ENCODE results near the gene RAP1B.
A peak's percentile ranks its signal among the peaks of the same experiment; 100 is the strongest.
"Not testable (repeated sequence)": the region's sequence is repeated elsewhere in the genome, so short reads cannot be mapped to it uniquely, and the experiment has no call there.

Gene RAP1B

DNA sequence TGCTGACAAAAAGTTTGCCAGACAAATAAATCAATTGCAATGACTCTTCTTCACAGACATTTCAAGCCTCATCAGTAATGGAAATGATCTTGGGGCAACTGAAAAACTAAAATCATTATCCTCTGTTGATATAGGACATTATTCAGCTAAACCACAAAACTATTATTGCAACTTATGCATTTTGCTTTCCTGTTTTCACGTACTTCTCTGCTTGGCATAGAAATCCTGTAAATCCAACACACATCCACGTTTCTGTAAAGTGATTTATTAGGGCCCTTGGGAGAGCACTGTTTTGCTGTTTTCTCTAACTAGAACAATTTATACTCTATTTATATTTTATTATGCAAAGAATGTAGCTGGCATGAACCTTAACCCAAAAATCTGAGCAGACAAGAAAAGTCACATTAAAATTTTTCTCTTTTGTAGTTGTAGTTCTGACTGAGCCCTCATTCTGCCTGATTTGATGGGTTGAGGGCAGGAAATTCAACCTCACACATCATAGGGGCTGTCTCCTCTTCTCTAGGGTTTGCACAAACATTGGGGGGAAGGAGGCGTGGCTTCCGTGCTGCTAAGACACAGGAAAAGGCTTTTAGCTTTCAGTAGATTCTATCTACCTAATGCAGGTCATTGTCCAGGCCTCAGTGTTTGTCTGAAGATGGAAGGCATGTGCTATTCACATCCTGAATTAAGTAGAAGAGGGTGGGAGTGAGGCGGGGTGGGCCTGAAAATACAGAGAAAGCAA is 64.6 kb downstream of the RAP1B start:
- no peaks in the 10 kb centered on the region for H3K9me3 ChIP-seq
- H3K27me3 ChIP-seq: no peaks in the 10 kb centered on the region
- H4K20me1 ChIP-seq: no peaks in the 10 kb centered on the region
- peak overlapping the region; percentile 56 for H3K4me2 ChIP-seq
- H3K27ac ChIP-seq: peak overlapping the region; percentile 16; the same call in 1 of the 2 replicates
- H3K36me3 ChIP-seq: no peaks in the 10 kb centered on the region
- H3K4me1 ChIP-seq: peaks cover 22% of the 10 kb centered on the region
- H3K9ac ChIP-seq: 0 out of 2 replicates have a peak overlapping the region, but pooled peaks have one; percentile 23
- H3K4me3 ChIP-seq: no peak overlapping the region
- no peak for TF ChIP-seq Cebpa-rat (IDR thresholded peaks at IDR 0.05)

DNA sequence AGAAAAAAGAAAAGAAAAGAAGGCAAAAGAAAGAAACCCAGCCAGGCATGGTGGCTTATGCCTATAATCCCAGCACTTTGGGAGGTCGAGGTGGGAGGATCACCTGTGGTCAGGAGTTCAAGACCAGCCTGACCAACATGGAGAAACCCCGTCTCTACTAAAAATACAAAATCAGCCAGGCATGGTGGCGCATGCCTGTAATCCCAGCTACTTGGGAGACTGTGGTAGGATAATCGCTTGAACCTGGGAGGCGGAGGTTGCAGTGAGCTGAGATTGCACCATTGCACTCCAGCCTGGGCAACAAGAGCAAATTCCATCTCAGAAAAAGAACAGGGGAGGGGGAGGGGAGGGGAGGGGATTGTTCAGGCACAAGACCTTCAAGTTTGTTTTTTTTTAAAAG is 66.2 kb downstream of the RAP1B start:
- not testable (repeated sequence) for H3K36me3 ChIP-seq, H3K4me2 ChIP-seq, H3K27me3 ChIP-seq, H3K27ac ChIP-seq, H4K20me1 ChIP-seq, H3K4me3 ChIP-seq, H3K9me3 ChIP-seq, H3K9ac ChIP-seq
- peaks cover 22% of the 10 kb centered on the region for H3K4me1 ChIP-seq

DNA sequence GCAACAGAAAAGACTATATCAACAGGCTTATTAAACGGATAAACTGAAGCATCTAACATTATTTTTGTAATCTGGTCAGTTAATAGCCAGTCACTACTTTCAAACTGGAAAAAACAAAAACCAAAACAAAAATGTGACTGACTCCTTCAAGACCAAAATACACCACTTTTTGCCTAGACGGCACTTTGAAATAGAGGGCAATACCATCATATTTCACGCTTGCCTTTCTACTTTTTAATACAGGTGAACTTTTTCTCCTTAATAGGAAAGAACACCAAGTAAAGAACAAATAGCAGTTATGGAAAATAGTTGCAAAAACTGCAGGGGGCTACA is 75.5 kb downstream of the RAP1B start:
- H3K27ac ChIP-seq: peak overlapping the region; percentile 79
- no peak for TF ChIP-seq Cebpa-rat (IDR thresholded peaks at IDR 0.05)
- H3K36me3 ChIP-seq: peaks cover 29% of the 10 kb centered on the region
- H3K4me1 ChIP-seq: peaks cover 23% of the 10 kb centered on the region
- peak overlapping the region; percentile 94 for H3K4me3 ChIP-seq
- peak overlapping the region; percentile 66 for H3K4me2 ChIP-seq
- H4K20me1 ChIP-seq: no peaks in the 10 kb centered on the region
- no peaks in the 10 kb centered on the region for H3K9me3 ChIP-seq
- no peaks in the 10 kb centered on the region for H3K27me3 ChIP-seq
- peak overlapping the region; percentile 90 for H3K9ac ChIP-seq

DNA sequence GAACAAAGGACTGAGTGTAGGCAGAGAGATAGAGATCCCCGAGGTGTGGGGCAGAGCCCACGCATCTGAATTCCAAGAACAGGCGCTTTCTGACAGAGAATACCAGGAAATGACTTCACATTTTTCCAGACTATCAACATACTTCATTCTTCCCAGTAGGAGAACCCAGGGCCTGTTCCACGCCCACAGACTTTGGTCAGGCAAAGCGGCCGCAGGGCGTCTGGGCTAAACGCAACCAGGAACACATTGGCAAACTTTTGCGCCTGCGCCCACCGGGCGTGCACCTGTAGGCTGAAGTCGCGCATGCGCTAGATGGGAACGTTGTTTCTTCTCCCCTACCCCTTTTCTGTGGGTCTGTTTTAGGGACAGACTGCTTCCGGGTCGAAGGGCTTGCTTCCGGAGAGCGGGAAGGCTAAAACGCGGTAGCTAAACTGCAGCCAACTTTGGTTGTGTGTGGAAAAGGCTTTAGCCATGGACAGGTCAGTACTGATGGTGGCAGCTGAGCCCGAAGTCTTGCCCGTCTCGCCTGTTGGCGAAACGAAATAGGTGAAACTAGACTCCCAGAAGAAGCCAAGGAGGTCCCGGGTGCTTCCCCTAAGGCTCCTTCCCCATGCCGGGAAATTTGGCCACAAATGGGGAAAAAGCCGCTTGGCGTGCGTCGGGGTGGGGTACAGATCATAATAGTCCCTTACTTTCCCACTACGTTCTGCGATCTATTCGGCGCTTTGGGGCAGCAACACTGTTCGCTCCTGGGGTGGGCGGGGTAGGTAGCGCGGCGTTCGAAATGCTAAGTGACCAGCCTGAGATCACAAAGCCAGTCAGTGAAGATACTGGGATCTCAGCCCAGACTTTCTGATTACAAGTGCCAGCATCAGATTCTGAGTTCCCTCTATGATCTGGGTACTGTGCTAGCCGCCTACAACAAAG is 76.2 kb downstream of the RAP1B start, which contains the start of gene NUP107:
Gene NUP107, plus strand, starts transcription at position 384 of the 927 bp plus-strand sequence. Its CDS starts 88 bp downstream, at position 472.
- Histone ChIP-seq H3K27ac (peak within 1 kb of the TSS; percentile 79), H3K4me1 (peaks cover 23% of the 10 kb centered on the region), H3K9me3 (no peaks in the 10 kb centered on the region), H4K20me1 (no peaks in the 10 kb centered on the region), H3K4me2 (peak within 1 kb of the TSS; percentile 90), H3K36me3 (peaks cover 35% of the 10 kb centered on the region), H3K9ac (peak within 1 kb of the TSS; percentile 90), H3K4me3 (peak within 1 kb of the TSS; percentile 94), H3K27me3 (no peaks in the 10 kb centered on the region)
- no peak for TF ChIP-seq Cebpa-rat (IDR thresholded peaks at IDR 0.05)

DNA sequence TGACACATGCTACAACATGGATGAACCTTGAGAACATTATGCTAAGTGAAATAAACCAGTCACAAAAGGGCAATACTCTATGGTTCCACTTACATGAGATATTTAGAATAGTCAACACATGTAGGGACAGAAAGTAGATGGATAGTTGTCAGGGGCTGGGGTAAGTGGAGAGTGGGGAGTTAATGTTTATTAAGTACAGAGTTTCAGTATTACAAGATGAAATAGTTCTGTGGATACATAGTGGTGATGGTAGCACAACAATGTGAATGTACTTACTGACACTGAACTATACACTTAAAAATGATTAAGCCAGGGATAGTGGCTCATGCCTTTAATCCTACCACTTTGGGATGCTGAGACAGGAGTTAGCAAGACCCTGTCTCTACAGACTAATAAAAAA is 84.8 kb downstream of the RAP1B start:
- Histone ChIP-seq H3K9me3 (no peaks in the 10 kb centered on the region), H3K9ac (no peak overlapping the region), H4K20me1 (no peaks in the 10 kb centered on the region), H3K27ac (no peak overlapping the region), H3K4me2 (no peak overlapping the region), H3K4me3 (no peak overlapping the region), H3K27me3 (no peaks in the 10 kb centered on the region), H3K36me3 (peaks cover 100% of the 10 kb centered on the region), H3K4me1 (no peaks in the 10 kb centered on the region)
- no peak for TF ChIP-seq Cebpa-rat (IDR thresholded peaks at IDR 0.05)

DNA sequence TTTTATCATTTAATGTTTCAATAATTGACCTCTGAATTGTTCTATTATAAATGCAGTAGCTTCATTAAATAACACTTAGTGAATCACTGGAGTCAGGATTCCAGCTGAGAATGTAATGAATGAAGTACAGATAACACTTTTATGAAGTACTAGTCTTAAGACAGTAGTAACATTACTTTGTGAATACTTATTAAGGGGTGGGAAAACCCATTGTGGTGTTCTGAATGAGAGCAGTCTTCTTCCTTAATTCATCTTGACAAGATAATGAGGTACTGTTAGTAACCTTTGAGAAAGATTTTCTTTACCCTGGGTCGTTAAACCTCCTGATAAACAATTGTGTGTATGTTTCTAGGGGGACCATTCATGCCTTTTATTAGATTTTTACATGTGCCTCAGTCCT is 88.8 kb downstream of the RAP1B start:
- Histone ChIP-seq H3K36me3 (peaks cover 100% of the 10 kb centered on the region), H3K9me3 (no peaks in the 10 kb centered on the region), H3K4me3 (no peak overlapping the region), H3K27me3 (no peaks in the 10 kb centered on the region), H3K27ac (no peak overlapping the region), H3K4me2 (no peak overlapping the region), H4K20me1 (no peaks in the 10 kb centered on the region), H3K4me1 (no peaks in the 10 kb centered on the region), H3K9ac (no peak overlapping the region)
- TF ChIP-seq Cebpa-rat (IDR thresholded peaks at IDR 0.05): no peak
